ENCODE measurements around the gene SARNP.
A peak's percentile ranks its signal among the peaks of the same experiment; 100 is the strongest.

- TF ChIP-seq POLR2A (IDR thresholded peaks at IDR 0.05) (peak; percentile 53), CTCF (IDR thresholded peaks at IDR 0.05) (no peak)
These were observed 30.2 kb upstream of the SARNP start for GRCh38 chr12:55847603-55848291.

Measured in transverse colon (tissue), 3 donors.